H1 (cell line): Measurements from ENCODE around the gene ZNF14. TPM values are rescaled to one million over a fixed set of nuclear protein-coding genes. Genes with fewer than 3 reads are reported as not detected.

Source experiments
- EP300 ChIP-seq, 2 experiments: IDR thresholded peaks; 1 replicate in 1 of 2; 2 replicates in 1 of 2; pipeline ENCODE4 v1.6.1; 2011 to 2012; ENCODE audit warnings: low read depth in 2 of 2, low read length in 2 of 2, mild to moderate bottlenecking in 2 of 2, borderline replicate concordance in 1 of 2, inconsistent platforms in 1 of 2, moderate library complexity in 1 of 2
- SIX5 ChIP-seq: IDR thresholded peaks from 2 replicates; pipeline ENCODE4 v1.6.1; 2011; ENCODE audit warnings: mild to moderate bottlenecking, low read depth, low read length
- SP2 ChIP-seq: IDR thresholded peaks from 2 replicates; pipeline ENCODE4 v1.6.1; 2012; ENCODE audit warnings: mild to moderate bottlenecking, low read length, inconsistent platforms
- TEAD4 ChIP-seq: IDR thresholded peaks from 2 replicates; pipeline ENCODE4 v1.6.1; 2012; ENCODE audit warnings: low read depth, low read length, inconsistent platforms, mixed read lengths
- polyA plus RNA-seq, 7 experiments: library from polyadenylated mRNA; depleted of rRNA in 3 of 7; stranded (reverse) in 5 of 7; unstranded in 2 of 7; fragments of >200 nt in 5 of 7; fragments of 200-250 nt in 2 of 7; gene quantifications; 1 replicate in 5 of 7; 2 replicates in 1 of 7; 4 replicates in 1 of 7; pipeline versions ENCODE4 v1.2.1 to v1.2.3, GENCODE V29; 2011 to 2013; ENCODE audit warnings: missing spikeins in 2 of 7, mixed read lengths in 2 of 7
- total RNA-seq: library from RNA; stranded (reverse); fragmentation: NEBNext Ultra II Directional; extraction: Animal tissue kit (Norgen Biotek cat#: 25700); gene quantifications from 2 replicates; pipeline ENCODE4 v1.2.1, GENCODE V29; 2021

The ZNF14 gene
- total and polyA plus RNA-seq, 2 of the 8 experiments (the other 6 are each of a cell fraction or from before 2014, with no cell fraction given) = 1.00 to 7.4 TPM

DNA sequence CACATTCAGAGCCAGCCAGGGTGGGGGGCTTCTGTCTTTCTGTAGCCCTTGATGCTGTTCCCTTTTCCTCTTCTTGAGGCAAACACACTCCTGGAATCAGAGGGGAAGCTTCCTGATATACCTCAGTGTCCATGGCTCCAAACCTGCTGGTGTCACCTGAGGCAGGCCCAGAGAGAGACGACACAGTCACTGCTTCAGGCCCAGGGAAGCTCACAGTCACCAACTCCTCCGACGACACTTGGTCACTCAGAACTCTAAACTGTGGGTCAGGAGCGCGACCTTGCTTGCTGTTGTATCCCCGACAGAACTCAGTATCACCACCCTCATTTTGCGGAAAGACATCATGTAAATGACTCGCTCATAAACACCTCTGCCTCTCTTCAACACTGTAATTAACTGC, 70.6 kb downstream of the ZNF14 start (continued):
- TF ChIP-seq TEAD4 (no peak), SIX5 (no peak), SP2 (no peak), EP300 (IDR thresholded peaks at IDR 0.05; ENCODE audit: borderline replicate concordance in 1 of 2, low read depth in 2 of 2, low read length in 2 of 2) (no peak)
- TF ChIP-seq, all 59 proteins: peak for 0
